HL-60/S4 treated with phorbol 12-myristate 13-acetate at 8.2 ng/mL for 4 days and 3 days (cell line): ENCODE results near the gene ESYT1.
"Not testable (repeated sequence)": the region's sequence is repeated elsewhere in the genome, so short reads cannot be mapped to it uniquely, and the experiment has no call there.

Experiments used
- in situ Hi-C: fragments of 300-500 bp; cut with MboI; formaldehyde crosslinking; loops from 2 replicates; pipeline ENCODE4 v1.15.0; 2022; ENCODE audit warnings: low sequenced_read_pairs

Gene ESYT1

DNA sequence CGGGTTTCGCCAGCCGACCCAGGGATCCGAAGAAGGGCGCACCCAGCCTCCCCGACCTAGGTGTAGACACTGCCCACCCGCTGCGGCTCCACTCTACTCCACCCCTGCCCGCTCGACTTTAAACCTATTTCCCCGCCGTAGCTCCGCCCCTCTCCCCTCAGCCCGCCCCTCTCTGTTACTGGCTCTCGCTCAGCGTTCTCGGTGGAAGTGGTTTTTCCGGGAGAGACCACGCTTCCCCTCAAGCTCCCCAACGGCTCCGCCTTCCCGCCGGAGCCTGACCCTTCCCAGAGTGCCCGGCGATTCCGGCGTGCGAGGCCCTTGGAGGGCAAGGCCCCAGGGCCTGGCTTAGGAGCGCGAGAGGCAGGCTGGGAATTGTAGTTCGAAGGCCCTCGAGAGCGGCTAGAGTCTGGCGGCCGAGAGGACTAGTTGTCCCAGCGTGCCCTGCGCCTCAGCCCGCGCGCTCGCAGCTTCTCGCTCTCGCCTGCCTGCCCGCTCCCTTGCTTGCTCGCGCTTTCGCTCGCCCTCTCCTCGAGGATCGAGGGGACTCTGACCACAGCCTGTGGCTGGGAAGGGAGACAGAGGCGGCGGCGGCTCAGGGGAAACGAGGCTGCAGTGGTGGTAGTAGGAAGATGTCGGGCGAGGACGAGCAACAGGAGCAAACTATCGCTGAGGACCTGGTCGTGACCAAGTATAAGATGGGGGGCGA, 23.8 kb upstream of the ESYT1 start, which contains the start of gene PA2G4:
Gene PA2G4 (plus strand): TSS at position 451 of the 706 bp plus-strand sequence. CDS start 179 bp downstream, at position 630.
- in situ Hi-C loops, result no loop called here

DNA sequence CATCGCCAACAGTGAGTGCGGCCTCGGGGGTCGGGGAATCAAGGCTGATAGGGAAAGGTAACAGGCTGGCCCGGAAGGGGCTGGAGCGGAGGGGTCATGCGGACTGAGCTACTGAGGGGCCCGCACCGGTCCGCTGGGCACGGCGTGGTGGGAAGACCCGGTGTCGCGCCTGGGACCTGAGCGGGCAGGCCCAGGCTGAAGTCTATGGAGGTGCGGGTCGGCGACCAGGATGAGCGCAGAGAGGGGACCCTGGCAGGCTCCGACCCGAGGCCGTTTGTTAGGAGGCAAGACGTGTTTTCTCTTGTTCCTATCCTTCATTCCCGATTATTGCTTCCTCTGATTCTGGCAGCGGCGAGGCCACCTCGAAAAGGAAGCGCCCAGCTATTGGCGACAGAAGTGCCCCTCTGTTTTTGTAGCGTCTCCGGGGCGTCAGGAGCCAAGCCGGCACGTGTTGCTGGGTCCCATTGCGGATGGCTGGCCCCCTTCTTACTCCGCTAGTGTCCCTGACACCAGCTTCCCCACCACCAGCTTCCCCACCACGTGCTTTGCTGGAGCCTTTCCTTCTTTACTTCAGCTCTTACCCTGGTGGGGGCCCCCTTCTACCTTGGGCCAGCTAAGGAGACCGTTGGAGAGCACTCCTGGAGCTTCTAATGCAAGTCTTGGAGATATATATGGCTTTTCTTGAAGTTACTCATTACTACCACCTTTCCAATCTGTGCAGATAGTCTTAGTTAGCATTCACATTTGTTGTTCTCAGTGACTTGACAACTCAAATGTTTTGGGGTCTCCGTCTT, 23.1 kb upstream of the ESYT1 start:
- in situ Hi-C loops, result no loop called here

DNA sequence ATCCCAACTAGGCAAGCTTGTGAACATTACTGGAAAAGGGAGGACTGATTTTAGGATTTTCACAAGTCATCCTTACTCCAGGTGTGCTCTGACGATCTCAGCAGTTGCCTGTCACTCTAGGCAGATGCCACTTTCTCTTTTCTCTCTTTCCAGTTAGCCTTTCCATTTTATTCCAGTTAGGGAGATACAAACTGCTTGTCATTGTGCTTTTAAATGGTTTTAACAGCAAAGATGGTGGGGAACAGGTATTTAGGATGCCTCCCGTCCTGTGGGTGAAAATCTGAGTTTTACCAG, 22.5 kb upstream of the ESYT1 start:
- in situ Hi-C loops, result no loop called here

DNA sequence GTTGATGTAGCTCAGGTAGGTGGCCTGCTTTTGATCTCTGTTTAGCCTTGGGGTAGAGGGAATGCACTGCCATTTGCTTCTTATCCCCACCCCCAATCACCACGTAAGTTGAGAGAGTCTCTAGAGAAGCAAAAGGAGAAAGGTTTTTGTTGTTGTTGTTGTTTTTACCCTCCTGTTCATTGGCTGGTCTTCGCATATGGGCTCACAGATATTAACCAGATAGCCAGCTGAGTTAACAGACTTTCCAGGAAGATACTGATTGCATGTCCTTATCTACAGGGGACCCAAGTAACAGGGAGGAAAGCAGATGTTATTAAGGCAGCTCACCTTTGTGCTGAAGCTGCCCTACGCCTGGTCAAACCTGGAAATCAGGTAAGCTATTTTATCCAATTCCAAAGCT, 20.8 kb upstream of the ESYT1 start:
- in situ Hi-C loops, result no loop called here

DNA sequence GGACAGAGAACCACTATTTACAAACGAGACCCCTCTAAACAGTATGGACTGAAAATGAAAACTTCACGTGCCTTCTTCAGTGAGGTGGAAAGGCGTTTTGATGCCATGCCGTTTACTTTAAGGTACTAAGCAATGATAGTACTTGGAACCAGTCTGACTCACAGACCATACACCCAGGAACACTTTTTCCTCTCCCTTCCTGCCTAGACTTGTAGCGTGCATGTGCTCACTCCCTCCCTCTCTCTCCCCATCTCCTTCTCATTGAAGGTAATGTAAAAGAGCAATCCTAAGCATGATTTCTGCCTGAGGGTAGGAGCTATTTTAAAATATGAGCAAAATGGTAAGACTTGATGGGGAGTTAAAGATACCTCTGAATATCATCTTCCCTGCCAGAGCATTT, 17.5 kb upstream of the ESYT1 start:
- in situ Hi-C loops, result no loop called here

DNA sequence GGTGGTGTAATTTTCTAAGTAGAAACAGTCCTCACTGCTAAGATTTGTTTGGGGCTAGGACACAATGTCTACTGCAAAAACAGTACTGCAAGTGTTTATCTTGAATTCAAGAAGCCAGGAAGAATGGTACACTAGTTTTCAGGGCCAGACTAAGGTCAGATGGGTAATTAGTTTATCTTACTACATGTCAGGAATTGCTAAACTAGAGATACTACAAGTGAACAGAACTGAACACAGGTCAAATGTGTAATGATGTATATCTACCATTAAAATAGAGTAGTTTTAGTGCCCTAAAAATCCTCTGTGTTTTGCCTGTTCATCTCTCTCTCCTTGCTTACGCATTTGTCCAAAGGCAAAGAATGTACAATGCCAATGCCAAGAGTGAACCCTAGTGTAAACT, 14.0 kb upstream of the ESYT1 start:
- in situ Hi-C loops, result no loop called here

DNA sequence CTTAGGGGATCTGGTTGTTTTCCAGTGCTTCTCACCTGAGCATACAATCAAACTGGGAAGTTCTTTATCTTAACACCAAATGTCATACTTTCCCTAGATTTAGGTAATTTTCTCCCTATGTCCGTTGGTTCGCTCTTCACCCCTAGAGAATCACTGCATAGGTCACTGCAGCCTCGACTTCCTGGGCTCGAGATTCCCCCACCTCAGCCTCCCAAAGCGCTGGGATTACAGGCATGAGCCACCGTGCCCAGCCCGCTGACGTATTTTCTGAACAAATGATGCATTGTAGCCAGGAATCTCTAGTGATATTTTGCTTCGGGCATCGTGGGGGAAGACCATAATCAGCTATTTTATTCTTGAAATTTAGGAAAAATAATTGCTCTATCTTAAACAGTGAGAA, 12.7 kb upstream of the ESYT1 start:
- in situ Hi-C loops, result no loop called here

DNA sequence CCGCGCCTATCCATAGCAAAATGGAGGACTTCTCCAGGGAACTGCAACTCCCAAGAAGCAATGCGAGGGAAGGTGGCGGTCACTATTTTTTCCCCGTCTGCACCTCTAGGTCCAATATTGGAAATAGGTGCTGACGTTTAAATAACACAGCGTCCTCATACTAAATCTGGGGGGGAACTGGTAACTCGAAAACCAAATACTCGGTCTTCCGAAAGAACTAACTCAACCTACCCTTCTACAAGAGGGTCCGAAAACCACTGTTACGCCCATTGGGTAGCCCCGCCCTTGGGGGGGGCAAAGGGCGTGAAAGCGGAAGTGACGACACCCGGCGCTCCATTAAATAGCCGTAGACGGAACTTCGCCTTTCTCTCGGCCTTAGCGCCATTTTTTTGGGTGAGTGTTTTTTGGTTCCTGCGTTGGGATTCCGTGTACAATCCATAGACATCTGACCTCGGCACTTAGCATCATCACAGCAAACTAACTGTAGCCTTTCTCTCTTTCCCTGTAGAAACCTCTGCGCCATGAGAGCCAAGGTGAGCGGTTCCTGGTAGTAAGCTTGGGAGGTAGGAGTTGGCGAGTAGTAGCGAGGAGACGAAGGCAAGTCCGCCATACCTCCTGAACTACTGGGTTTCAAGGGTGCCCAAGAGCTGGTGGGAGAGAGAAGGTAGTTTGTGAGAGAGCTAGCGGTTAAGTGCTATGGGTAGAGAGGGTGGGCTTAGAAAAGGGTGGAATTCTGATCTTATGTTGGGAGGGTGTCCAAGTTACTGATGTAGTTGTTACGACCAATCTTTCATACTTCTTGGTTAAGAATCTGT, 11.6 kb upstream of the ESYT1 start, which contains the start of gene RPL41:
Gene RPL41 (plus strand): TSS at position 367 of the 815 bp plus-strand sequence.
- in situ Hi-C loops, result no loop called here

DNA sequence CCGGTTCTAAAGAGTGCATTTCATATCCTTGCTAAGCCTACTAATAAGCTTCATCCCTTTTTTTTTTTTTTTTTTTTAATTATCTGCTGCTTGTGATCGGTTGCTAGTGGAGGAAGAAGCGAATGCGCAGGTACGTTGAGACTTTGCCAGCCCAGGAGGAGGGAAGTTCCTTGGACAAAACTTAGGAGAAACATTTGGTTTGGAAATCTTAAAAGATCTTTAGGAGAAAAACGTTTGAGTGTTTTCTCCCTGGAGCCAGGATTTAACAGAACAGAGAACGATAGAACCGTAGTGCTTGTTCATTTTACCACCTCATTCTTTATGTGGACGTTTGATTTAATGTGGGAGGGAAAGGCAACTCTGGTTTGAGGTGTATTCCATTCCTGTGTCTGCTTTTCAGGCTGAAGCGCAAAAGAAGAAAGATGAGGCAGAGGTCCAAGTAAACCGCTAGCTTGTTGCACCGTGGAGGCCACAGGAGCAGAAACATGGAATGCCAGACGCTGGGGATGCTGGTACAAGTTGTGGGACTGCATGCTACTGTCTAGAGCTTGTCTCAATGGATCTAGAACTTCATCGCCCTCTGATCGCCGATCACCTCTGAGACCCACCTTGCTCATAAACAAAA, 10.9 kb upstream of the ESYT1 start:
- in situ Hi-C loops, result not testable (repeated sequence)

DNA sequence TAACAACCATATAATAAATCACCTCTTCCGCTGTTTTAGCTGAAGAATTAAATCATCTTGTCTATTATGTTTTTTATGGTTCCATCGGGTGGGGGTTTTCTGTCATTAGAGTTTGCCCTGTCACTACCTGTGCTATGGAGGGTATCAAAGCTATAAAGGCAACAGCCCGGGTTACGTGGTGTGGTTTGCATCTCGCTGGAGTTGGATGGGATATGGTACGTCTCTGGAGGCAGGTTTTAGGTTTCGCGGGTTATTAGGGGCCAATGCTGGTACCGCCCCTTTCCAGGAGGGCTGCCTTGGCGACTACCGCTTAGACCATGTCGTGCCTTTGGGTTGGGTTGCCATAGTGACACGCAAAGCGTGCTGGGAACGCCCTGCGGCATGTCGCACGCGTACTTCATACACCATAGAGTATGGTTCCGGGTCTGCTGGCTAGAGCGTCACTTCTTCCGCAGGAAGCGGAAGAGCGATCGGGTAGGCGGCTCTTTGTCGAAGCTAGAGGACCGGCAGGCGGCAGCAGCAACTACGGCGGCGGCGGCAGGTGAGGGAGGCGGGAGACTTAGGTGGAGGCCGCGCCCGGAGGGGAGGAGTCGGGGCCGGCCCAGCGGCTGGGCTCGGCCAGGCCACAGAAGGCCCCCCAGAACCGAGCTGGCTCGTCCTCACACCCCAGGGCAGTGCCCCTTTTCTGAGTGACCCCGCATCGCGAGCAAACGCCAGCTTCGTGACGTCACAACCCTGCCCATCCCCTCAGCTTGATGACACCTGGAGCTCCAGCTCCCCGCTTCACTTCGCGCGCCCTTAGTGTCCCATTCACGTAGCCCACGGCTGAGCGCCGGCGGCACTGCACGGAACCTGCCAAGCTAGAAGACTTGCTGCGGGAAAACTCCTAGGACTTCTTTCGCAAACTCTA, 10.0 kb upstream of the ESYT1 start, which contains the start of gene ZC3H10:
Gene ZC3H10 (plus strand): TSS at position 489 of the 910 bp plus-strand sequence. CDS start 2,297 bp downstream, outside the sequence.
- in situ Hi-C loops, result no loop called here

DNA sequence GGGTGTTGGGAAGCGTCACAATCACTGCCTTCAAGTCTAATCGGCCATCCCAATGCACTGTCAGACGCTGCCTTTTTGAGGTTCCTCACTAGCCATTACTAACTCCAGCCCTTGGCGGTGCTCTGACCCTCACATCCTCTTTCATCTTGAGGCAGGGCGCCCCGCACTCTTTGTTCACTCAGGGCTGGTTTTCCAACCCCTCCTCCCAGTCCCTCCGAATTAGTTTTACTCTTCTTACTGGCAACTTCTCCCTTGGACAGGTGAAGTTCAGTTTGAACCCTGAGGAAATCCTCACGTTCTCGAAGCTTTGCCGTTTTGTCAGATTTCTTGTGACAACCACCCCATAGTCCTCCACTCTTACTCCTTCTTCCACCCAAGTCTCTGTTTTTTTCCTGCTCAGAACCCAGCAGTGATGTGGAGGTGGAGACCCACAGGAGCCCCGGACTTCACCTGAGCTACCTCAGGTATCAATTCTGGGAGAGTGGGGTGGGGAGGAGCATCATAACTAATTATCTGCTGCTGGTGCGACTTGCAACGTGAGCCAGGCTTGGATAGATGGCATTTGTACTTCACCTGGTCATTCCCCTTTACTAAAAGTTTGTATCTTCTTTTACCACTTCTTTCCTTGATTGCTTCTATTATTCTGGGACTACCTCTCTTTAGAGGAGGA, 9.2 kb upstream of the ESYT1 start:
- in situ Hi-C loops, result no loop called here

DNA sequence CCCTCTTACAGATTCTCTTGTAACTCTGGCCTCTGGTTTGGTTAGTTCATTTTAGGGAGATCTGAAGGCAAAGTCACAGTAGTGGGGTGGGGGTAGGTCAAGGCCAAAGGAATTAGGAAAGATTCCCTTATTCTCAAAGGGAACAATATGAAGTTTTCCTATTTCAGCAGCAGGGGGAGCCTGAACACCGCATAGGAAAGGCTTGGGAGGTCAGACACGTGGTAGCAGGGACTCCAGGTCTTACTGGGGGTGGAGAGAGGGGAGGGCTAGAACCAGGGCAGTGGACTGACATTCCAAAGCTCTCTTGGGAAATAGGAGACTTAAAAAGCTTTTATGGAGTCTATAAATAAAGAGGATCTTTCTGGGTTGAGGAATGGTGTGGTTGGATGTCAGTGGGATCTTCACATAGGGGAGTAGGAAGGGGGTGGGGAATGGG, 8.7 kb upstream of the ESYT1 start:
- in situ Hi-C loops, result no loop called here

DNA sequence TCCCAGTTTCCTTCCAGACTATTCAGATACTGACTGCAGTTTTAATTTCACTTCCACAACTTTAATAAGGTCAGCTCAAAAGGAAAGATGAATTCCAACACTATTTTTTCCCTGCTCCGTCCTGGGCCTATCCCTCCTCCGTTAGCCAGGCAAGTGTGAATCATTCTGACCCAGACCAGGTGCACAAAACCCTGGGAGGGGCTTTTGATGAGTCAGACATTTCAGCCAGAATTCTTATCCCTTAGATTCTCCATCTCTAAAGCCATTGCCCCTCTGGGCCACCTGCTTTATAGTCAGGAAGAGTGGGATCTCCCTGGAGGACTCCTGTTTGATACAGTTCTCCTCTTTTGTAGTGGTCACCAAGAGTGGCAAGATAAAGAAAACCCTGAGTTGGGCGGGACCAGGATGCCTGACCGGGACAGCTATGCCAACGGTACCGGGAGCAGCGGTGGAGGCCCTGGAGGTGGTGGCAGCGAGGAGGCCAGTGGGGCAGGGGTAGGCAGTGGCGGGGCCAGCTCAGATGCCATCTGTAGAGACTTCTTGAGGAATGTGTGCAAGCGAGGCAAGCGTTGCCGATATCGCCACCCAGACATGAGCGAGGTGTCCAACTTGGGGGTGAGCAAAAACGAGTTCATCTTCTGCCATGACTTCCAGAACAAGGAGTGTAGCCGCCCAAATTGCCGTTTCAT, 7.8 kb upstream of the ESYT1 start:
- in situ Hi-C loops, result no loop called here

DNA sequence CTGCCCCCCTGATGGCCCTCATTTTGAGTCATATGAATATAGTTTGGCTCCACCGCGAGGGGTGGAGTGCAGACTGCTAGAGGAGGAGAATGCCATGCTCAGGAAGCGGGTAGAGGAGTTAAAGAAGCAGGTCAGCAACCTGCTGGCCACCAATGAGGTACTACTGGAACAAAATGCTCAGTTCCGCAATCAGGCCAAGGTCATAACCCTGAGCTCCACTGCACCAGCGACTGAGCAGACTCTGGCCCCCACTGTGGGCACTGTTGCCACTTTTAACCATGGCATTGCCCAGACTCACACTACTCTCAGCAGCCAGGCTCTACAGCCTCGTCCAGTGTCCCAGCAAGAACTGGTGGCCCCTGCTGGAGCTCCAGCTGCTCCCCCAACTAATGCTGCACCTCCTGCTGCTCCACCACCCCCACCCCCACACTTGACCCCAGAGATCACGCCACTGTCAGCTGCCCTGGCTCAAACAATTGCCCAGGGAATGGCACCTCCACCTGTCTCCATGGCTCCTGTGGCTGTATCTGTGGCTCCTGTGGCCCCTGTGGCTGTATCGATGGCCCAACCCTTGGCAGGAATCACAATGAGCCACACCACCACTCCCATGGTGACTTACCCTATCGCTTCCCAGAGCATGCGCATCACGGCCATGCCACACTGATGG, 6.7 kb upstream of the ESYT1 start:
- in situ Hi-C loops, result no loop called here

DNA sequence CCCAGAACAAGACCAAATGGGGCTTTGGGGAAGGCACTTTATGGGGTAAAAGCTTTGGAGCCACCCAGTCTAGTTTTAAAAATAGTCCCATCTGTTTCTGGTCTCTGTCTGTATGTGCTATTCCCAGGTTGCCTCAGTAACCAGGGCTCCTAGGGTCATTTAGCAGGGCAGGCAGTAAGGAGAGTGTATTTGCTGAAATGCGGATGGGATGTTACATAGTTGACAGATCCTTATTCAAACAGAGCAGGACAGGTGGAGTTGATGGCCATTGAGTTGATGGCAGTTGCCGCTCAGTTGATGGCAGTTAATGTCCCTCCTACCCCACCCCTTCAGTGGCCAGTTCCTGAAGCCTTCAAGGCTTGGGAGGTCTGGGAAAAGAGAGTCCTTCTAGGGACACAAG, 5.4 kb upstream of the ESYT1 start:
- in situ Hi-C loops, result no loop called here

DNA sequence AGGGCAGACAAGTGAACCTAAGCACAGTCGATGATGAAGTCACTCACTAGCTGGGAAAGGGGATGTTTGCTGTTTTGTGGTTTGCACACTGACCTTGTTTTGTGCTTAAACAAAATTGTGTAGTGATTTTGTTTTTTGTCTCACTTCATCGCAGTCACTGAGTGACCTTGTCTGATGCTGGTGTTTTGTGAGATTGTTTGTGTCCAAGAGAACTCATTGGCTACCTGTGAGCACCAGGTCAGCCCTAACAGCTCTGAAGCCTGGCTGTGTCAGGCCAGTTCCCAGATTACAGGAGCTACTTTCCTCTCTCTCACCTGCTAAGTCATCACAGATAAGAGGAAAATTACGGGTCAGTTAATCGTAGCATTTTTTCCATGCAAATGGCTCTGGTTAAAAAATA, 3.9 kb upstream of the ESYT1 start:
- in situ Hi-C loops, result no loop called here

DNA sequence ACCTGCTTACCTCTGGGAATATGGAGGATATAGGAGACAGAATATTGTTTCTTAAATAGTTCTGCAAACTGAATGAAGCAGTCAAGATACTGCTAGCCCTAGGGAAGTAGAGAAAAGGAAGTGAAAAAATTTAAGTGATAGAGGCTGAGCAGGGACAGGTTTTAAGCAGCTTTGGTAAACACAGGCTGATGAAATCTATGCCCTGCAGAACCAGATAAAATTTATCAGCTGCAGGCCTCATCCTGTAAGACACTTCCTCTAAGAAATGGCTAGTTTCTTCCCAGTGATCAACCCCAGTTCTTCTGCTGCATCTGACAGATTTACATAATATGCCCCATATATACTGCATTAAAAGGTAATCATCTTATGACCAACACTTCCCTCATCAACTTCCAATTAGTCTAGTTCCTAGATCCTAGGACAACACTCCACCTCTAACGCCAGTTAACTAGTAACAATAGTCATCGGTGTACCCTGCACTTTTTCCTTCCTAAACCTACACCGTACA, 1.3 kb upstream of the ESYT1 start:
- in situ Hi-C loops, result no loop called here

DNA sequence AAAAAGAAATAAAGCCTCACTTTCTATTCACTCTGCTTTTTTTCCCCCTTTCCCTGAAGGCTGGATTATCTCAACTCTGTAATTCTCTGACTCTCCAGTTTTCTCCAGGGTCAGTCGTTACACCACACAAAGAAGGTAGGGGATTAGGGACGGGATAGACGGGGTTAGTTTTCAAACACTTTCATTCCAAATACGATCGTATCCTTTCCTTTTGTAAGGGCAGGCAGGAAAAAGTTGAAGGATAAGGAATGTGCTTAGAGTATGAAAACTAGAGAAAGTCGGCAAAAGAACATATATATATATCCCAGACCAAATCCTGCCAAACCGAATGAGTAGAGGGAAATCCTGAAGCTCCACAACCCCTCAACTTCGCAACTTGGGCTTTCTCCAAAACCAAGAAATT, 581 bp upstream of the ESYT1 start:
- in situ Hi-C loops, result no loop called here
